HepG2 (cell line): ENCODE measurements around the gene C12orf60. TPM values are rescaled to one million over a fixed set of nuclear protein-coding genes. Genes with fewer than 3 reads are reported as not detected.

Source experiments
- BRCA1 ChIP-seq: sonication (generic); formaldehyde crosslinking; IDR thresholded peaks from 2 replicates; pipeline ENCODE4 v1.4.0; 2020; ENCODE audit warnings: missing genetic modification reagents
- CHCHD3 ChIP-seq: sonication (generic); formaldehyde crosslinking; IDR thresholded peaks from 2 replicates; pipeline ENCODE4 v1.8.0; 2022; ENCODE audit warnings: mild to moderate bottlenecking, missing genetic modification reagents, moderate library complexity
- DBP ChIP-seq: sonication (generic); formaldehyde crosslinking; IDR thresholded peaks from 2 replicates; pipeline ENCODE4 v1.4.0; 2020; ENCODE audit warnings: missing genetic modification reagents; ENCODE audit errors: not compliant biosample characterization
- HNRNPLL ChIP-seq: fragments of 200-400 bp; formaldehyde crosslinking; IDR thresholded peaks from 2 replicates; pipeline ENCODE4 v1.6.1; 2017; ENCODE audit warnings: mild to moderate bottlenecking, low read depth, low read length; ENCODE audit not compliant: poor library complexity, severe bottlenecking
- HOXD1 ChIP-seq: sonication (generic); formaldehyde crosslinking; IDR thresholded peaks from 2 replicates; pipeline ENCODE4 v1.5.0; 2020; ENCODE audit warnings: missing genetic modification reagents
- IRX3 ChIP-seq: sonication (generic); formaldehyde crosslinking; IDR thresholded peaks from 2 replicates; pipeline ENCODE4 v1.8.1; 2023; ENCODE audit warnings: mild to moderate bottlenecking, low read depth, missing genetic modification reagents, borderline replicate concordance
- KDM1A ChIP-seq: IDR thresholded peaks from 2 replicates; pipeline ENCODE4 v1.6.1; 2016; ENCODE audit warnings: missing compliant biosample characterization
- NBN ChIP-seq: fragments of 450-650 bp; conservative IDR thresholded peaks from 2 replicates; pipeline ENCODE4 v1.6.1; 2017
- SAFB2 ChIP-seq: sonication (generic); formaldehyde crosslinking; IDR thresholded peaks from 2 replicates; pipeline ENCODE4 v1.5.1; 2020; ENCODE audit warnings: missing genetic modification reagents, low read depth, mild to moderate bottlenecking, borderline replicate concordance
- SCMH1 ChIP-seq: sonication (generic); formaldehyde crosslinking; IDR thresholded peaks from 2 replicates; pipeline ENCODE4 v1.9.0; 2021; ENCODE audit warnings: missing genetic modification reagents, mild to moderate bottlenecking, borderline replicate concordance
- SRY ChIP-seq: sonication (generic); formaldehyde crosslinking; IDR thresholded peaks from 2 replicates; pipeline ENCODE4 v1.8.0; 2022; ENCODE audit warnings: mild to moderate bottlenecking, missing genetic modification reagents
- ZBTB1 ChIP-seq: sonication (generic); formaldehyde crosslinking; IDR thresholded peaks from 2 replicates; pipeline ENCODE4 v1.4.0; 2020; ENCODE audit warnings: missing genetic modification reagents, borderline replicate concordance
- ZFX ChIP-seq: sonication (generic); formaldehyde crosslinking; IDR thresholded peaks from 2 replicates; pipeline ENCODE4 v1.4.0; 2020; ENCODE audit warnings: mild to moderate bottlenecking, low read depth, missing genetic modification reagents, moderate library complexity
- ZNF207 ChIP-seq: fragments of 450-650 bp; IDR thresholded peaks from 2 replicates; pipeline ENCODE4 v1.6.1; 2016; ENCODE audit warnings: antibody characterized with exemption, borderline replicate concordance
- ZNF264 ChIP-seq: sonication (generic); formaldehyde crosslinking; IDR thresholded peaks from 2 replicates; pipeline ENCODE4 v1.4.0; 2020; ENCODE audit warnings: missing genetic modification reagents
- ZNF646 ChIP-seq: sonication (generic); formaldehyde crosslinking; IDR thresholded peaks from 2 replicates; pipeline ENCODE4 v1.9.0; 2021; ENCODE audit warnings: mild to moderate bottlenecking, missing genetic modification reagents
- ZSCAN29 ChIP-seq: sonication (generic); formaldehyde crosslinking; conservative IDR thresholded peaks from 2 replicates; pipeline ENCODE4 v1.4.0; 2020; ENCODE audit warnings: mild to moderate bottlenecking, missing genetic modification reagents
- polyA plus RNA-seq, 8 experiments: library from polyadenylated mRNA; depleted of rRNA in 3 of 8; stranded (reverse) in 7 of 8; unstranded in 1 of 8; fragments of >200 nt; fragmentation: Illumina TruSeq in 4 of 8; extraction: Trizol in 4 of 8; gene quantifications; 2 replicates each; pipeline versions ENCODE4 v1.2.1 to v1.2.3, GENCODE V29; 2011 to 2016; ENCODE audit warnings: low read depth in 4 of 8, missing spikeins in 1 of 8, mixed read lengths in 1 of 8; ENCODE audit not compliant: insufficient read depth in 1 of 8
- total RNA-seq, 5 experiments: library from RNA; depleted of rRNA; stranded (reverse); fragments of >200 nt; fragmentation: Illumina TruSeq; extraction: Trizol; gene quantifications; 2 replicates each; pipeline ENCODE4 v1.2.3, GENCODE V29; 2016; ENCODE audit warnings: low read depth in 1 of 5
- TF ChIP-seq, protein P1 (sequence below), 2 experiments: sonication (generic) in 1 of 2; formaldehyde crosslinking in 1 of 2; IDR thresholded peaks; 2 replicates each; pipeline versions ENCODE4 v1.4.0 to v1.6.1; 2016 to 2020; ENCODE audit warnings: borderline replicate concordance in 1 of 2, low read depth in 1 of 2, mild to moderate bottlenecking in 1 of 2, missing genetic modification reagents in 1 of 2

C12orf60 gene
- total and polyA plus RNA-seq, 2 of the 13 experiments (the other 11 are each of a cell fraction or from before 2014, with no cell fraction given) = 0.55 to 1.4 TPM

DNA sequence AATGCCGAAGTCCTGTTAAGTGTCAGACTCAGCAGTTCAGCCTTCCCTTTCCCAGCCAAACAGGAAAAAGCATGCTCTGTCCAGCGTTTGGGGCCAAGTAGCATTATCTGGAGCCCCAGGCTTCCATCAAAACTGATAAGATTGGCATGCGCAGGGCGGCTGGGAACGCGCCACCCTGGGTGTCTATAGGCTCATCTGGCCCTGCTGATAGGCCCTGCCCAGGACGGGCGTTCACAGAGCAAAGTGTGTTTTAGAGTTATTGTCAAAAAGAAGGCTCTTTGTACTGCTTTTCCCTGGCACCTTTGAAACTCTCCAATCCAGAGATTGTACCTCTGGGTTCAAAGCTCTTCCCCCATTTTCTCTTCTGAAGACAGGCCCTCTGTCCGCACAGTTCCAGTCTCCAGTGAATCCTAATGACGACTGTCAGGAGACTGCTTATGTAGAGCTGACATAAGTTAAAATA, 40.0 kb downstream of the C12orf60 start, which contains the start of gene ART4 (continued):
- TF ChIP-seq, protein P1, sequence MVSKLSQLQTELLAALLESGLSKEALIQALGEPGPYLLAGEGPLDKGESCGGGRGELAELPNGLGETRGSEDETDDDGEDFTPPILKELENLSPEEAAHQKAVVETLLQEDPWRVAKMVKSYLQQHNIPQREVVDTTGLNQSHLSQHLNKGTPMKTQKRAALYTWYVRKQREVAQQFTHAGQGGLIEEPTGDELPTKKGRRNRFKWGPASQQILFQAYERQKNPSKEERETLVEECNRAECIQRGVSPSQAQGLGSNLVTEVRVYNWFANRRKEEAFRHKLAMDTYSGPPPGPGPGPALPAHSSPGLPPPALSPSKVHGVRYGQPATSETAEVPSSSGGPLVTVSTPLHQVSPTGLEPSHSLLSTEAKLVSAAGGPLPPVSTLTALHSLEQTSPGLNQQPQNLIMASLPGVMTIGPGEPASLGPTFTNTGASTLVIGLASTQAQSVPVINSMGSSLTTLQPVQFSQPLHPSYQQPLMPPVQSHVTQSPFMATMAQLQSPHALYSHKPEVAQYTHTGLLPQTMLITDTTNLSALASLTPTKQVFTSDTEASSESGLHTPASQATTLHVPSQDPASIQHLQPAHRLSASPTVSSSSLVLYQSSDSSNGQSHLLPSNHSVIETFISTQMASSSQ (IDR thresholded peaks at IDR 0.05; ENCODE audit: low read depth) = peak; percentile 61
- TF ChIP-seq, protein P1 (CRISPR knock-in tag; IDR thresholded peaks at IDR 0.05; ENCODE audit: borderline replicate concordance) = no peak
- TF ChIP-seq IRX3 (CRISPR knock-in tag) (no peak), ZNF264 (CRISPR knock-in tag) (no peak), ZNF207 (no peak), SAFB2 (CRISPR knock-in tag) (no peak; the same call in 1 of the 2 replicates), ZFX (peak; percentile 80), NBN (no peak), KDM1A (CRISPR knock-in tag) (no peak), ZBTB1 (CRISPR knock-in tag) (no peak), DBP (CRISPR knock-in tag) (no peak), BRCA1 (CRISPR knock-in tag) (no peak), SRY (no peak), ZSCAN29 (no peak), ZNF646 (no peak), HOXD1 (CRISPR knock-in tag) (no peak), SCMH1 (no peak), CHCHD3 (no peak), HNRNPLL (no peak)
